ENCODE measurements around the gene MAML3.

MAML3 gene

GRCh38 chr4:140180577-140180976, 26.6 kb upstream of the MAML3 start:
- no peaks in the 10 kb centered on the region for H3K9me3 ChIP-seq (ENCODE audit: control insufficient read depth, low read length)
- H3K9ac ChIP-seq: no peak overlapping the region
- TF ChIP-seq CTCF (IDR thresholded peaks at IDR 0.05): no peak
- no peaks in the 10 kb centered on the region for H3K79me2 ChIP-seq
- H2AFZ ChIP-seq: no peak overlapping the region
- H3K4me1 ChIP-seq: no peaks in the 10 kb centered on the region
- H3K36me3 ChIP-seq (ENCODE audit: control insufficient read depth, insufficient read depth, low read length): no peaks in the 10 kb centered on the region
- H3K27me3 ChIP-seq (ENCODE audit: control insufficient read depth, insufficient read depth, low read length): no peaks in the 10 kb centered on the region
- no peak overlapping the region for H3K27ac ChIP-seq
- no peak overlapping the region for H3K4me3 ChIP-seq (ENCODE audit: low read depth, low read length)
- H3K4me2 ChIP-seq (ENCODE audit: low read length): no peak overlapping the region

GRCh38 chr4:140176735-140177134, 22.8 kb upstream of the MAML3 start:
- Histone ChIP-seq H3K27me3 (ENCODE audit: control insufficient read depth, insufficient read depth, low read length) (no peaks in the 10 kb centered on the region), H3K9ac (no peak overlapping the region), H3K4me1 (no peaks in the 10 kb centered on the region), H3K36me3 (ENCODE audit: control insufficient read depth, insufficient read depth, low read length) (no peaks in the 10 kb centered on the region), H3K27ac (no peak overlapping the region), H3K4me3 (ENCODE audit: low read depth, low read length) (no peak overlapping the region), H3K4me2 (ENCODE audit: low read length) (no peak overlapping the region), H2AFZ (no peak overlapping the region), H3K9me3 (ENCODE audit: control insufficient read depth, low read length) (no peaks in the 10 kb centered on the region), H3K79me2 (no peaks in the 10 kb centered on the region)
- TF ChIP-seq CTCF (IDR thresholded peaks at IDR 0.05): no peak

GRCh38 chr4:140174543-140174942, 20.6 kb upstream of the MAML3 start:
- no peaks in the 10 kb centered on the region for H3K4me1 ChIP-seq
- no peaks in the 10 kb centered on the region for H3K79me2 ChIP-seq
- no peak overlapping the region for H3K4me2 ChIP-seq (ENCODE audit: low read length)
- no peak for TF ChIP-seq CTCF (IDR thresholded peaks at IDR 0.05)
- no peaks in the 10 kb centered on the region for H3K9me3 ChIP-seq (ENCODE audit: control insufficient read depth, low read length)
- H3K27me3 ChIP-seq (ENCODE audit: control insufficient read depth, insufficient read depth, low read length): no peaks in the 10 kb centered on the region
- H3K36me3 ChIP-seq (ENCODE audit: control insufficient read depth, insufficient read depth, low read length): no peaks in the 10 kb centered on the region
- H3K4me3 ChIP-seq (ENCODE audit: low read depth, low read length): no peak overlapping the region
- H2AFZ ChIP-seq: no peak overlapping the region
- H3K27ac ChIP-seq: no peak overlapping the region
- no peak overlapping the region for H3K9ac ChIP-seq

- no peak overlapping the region for H3K4me2 ChIP-seq (ENCODE audit: low read length)
- no peaks in the 10 kb centered on the region for H3K36me3 ChIP-seq (ENCODE audit: control insufficient read depth, insufficient read depth, low read length)
- H3K27me3 ChIP-seq (ENCODE audit: control insufficient read depth, insufficient read depth, low read length): no peaks in the 10 kb centered on the region
- TF ChIP-seq CTCF (IDR thresholded peaks at IDR 0.05): no peak
- no peak overlapping the region for H2AFZ ChIP-seq
- H3K9ac ChIP-seq: no peak overlapping the region
- H3K4me3 ChIP-seq (ENCODE audit: low read depth, low read length): no peak overlapping the region
- H3K79me2 ChIP-seq: no peaks in the 10 kb centered on the region
- H3K4me1 ChIP-seq: no peaks in the 10 kb centered on the region
- no peak overlapping the region for H3K27ac ChIP-seq
- H3K9me3 ChIP-seq (ENCODE audit: control insufficient read depth, low read length): no peaks in the 10 kb centered on the region
Measured at GRCh38 chr4:140172960-140173359, 19.0 kb upstream of the MAML3 start.

GRCh38 chr4:140170299-140170698, 16.3 kb upstream of the MAML3 start:
- no peak for TF ChIP-seq CTCF (IDR thresholded peaks at IDR 0.05)
- no peaks in the 10 kb centered on the region for H3K27me3 ChIP-seq (ENCODE audit: control insufficient read depth, insufficient read depth, low read length)
- H3K79me2 ChIP-seq: no peaks in the 10 kb centered on the region
- no peak overlapping the region for H2AFZ ChIP-seq
- no peak overlapping the region for H3K27ac ChIP-seq
- no peak overlapping the region for H3K4me2 ChIP-seq (ENCODE audit: low read length)
- H3K4me1 ChIP-seq: no peaks in the 10 kb centered on the region
- H3K36me3 ChIP-seq (ENCODE audit: control insufficient read depth, insufficient read depth, low read length): no peaks in the 10 kb centered on the region
- no peak overlapping the region for H3K9ac ChIP-seq
- no peak overlapping the region for H3K4me3 ChIP-seq (ENCODE audit: low read depth, low read length)
- H3K9me3 ChIP-seq (ENCODE audit: control insufficient read depth, low read length): no peaks in the 10 kb centered on the region
